ENCODE data around the gene TMPRSS11A. TPM values are rescaled to one million over a fixed set of nuclear protein-coding genes. Genes with fewer than 3 reads are reported as not detected.

TMPRSS11A gene, protein sequence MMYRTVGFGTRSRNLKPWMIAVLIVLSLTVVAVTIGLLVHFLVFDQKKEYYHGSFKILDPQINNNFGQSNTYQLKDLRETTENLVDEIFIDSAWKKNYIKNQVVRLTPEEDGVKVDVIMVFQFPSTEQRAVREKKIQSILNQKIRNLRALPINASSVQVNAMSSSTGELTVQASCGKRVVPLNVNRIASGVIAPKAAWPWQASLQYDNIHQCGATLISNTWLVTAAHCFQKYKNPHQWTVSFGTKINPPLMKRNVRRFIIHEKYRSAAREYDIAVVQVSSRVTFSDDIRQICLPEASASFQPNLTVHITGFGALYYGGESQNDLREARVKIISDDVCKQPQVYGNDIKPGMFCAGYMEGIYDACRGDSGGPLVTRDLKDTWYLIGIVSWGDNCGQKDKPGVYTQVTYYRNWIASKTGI
- total RNA-seq, result not detected

DNA sequence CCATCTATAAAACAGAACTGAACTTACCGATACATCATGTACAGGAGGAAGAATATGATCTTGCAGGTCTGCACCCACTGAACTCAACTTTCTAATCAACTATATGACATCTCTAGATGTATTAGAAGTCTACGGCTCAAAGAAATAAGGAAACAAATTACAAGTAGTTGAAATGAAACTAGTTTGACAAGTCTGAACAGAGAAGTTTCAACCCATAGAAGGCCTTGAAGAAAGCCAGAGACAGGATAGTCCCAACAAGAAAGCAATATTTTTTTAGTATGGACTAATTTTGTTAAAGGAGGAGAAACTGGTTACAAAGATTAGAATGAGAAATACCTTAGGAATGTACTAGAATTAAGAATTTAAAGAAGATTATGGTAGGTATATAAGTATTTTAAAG is at the start of gene TMPRSS11A:
TMPRSS11A (minus strand) TSS at position 138 of the 400 bp plus-strand sequence; CDS start at position 38, 100 bp downstream.
- Mint-ChIP-seq H3K27ac (no peak within 1 kb of the TSS), H3K36me3 (no peaks in the 10 kb centered on the region), H3K4me3 (no peak within 1 kb of the TSS), H3K9me3 (ENCODE audit: low read depth) (no peaks in the 10 kb centered on the region), H3K27me3 (no peaks in the 10 kb centered on the region), H3K4me1 (no peaks in the 10 kb centered on the region)
- ATAC-seq (no peak), DNase-seq (no peak)
- CTCF ChIA-PET, result no interaction called here

DNA sequence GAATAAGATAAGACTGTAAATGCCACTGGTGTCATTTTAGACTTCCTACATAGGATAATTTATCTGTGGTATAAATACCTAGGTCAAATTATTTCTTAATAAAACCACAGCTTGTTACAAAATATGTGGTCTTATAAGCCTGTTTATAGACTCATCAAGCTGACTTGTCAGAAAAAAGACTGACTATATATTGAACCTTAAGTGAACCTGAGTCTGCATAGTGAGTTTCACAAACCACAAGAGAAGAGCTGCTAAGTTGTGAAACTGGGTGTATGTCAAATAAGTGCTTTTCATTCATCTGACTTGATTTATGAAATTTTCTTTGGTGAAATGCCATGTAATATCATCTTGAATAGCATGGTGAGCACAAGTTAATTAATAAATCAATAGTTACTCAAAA is 48.4 kb upstream of the TMPRSS11A start:
- CTCF ChIA-PET, result no interaction called here
- ATAC-seq, result no peak
- Mint-ChIP-seq H3K4me1 (no peaks in the 10 kb centered on the region), H3K27me3 (peaks cover 2% of the 10 kb centered on the region), H3K9me3 (ENCODE audit: low read depth) (no peaks in the 10 kb centered on the region), H3K36me3 (no peaks in the 10 kb centered on the region), H3K27ac (no peak overlapping the region), H3K4me3 (no peak overlapping the region)
- no peak for DNase-seq

DNA sequence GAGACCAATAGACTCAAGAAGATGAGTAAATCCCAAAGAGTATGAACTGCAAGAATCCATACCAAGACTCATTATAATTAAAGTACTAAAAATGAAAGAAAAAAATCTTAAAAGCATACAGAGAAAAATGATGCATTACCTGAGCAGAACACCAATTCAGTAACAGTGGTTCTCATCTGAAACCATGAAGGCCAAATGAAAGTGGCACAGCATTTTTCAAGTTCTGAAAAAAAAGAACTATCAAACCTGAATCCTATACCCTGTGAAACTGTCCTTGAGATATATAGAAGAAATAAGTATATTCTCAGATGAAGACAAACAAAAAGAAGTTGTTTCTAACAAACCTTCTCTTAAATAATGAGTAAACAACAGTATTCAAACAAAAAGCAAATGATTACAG is 39.6 kb upstream of the TMPRSS11A start:
- H3K9me3 Mint-ChIP-seq (ENCODE audit: low read depth), result peaks cover 5% of the 10 kb centered on the region
- DNase-seq (no peak), ATAC-seq (no peak)
- no peaks in the 10 kb centered on the region for H3K4me1 Mint-ChIP-seq
- no peak overlapping the region for H3K4me3 Mint-ChIP-seq
- H3K27ac Mint-ChIP-seq, result no peak overlapping the region
- CTCF ChIA-PET, result no interaction called here
- no peaks in the 10 kb centered on the region for H3K27me3 Mint-ChIP-seq
- H3K36me3 Mint-ChIP-seq, result no peaks in the 10 kb centered on the region

DNA sequence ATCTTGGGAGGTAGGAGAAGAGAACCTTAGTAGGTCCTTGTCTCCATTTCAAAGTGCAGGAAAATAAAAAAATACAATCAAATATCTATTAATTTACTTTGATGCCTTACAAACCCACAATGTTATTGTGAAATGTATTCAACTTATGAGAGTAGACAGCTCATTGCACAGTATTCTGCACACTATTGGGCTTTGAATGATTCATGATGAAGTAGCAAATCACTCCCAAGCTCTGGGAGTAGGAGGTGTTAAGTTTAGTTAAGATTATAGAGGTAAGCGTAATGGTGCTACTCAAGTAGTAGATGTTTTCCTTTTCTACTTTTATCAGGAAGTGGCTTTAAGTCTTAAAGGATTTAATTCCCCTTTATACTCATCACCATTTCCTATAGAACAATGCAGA is 32.8 kb upstream of the TMPRSS11A start:
- peaks cover 9% of the 10 kb centered on the region for H3K27me3 Mint-ChIP-seq

DNA sequence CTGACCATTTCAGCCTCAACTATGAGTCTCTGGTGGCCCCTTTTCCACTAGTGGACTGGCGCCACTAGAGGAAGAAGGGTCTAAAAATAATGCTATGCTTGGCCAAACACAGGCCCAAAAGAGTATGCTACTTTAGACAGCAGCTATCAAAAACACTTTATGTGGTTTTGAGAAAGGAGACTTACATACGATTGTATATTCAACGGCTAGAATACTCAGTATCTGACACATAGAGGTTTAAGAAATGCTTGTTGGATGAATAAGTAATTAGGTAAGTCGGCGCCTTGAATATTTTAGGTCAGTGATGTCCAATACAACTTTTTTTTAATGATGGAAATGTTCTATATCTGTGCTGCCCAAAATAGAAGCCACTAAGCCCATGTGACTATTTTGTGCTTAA is 25.7 kb upstream of the TMPRSS11A start:
- Mint-ChIP-seq H3K27me3 (peaks cover 14% of the 10 kb centered on the region), H3K27ac (no peak overlapping the region), H3K9me3 (ENCODE audit: low read depth) (no peaks in the 10 kb centered on the region), H3K36me3 (no peaks in the 10 kb centered on the region), H3K4me3 (no peak overlapping the region), H3K4me1 (peaks cover 1% of the 10 kb centered on the region)
- DNase-seq (no peak), ATAC-seq (no peak)
- CTCF ChIA-PET, result interaction anchor here (1.0 kb wide), 1 partner anchor 187 kb away, joined by 3 read pairs; no protein-coding TSS in a partner anchor

More for the DNA sequence above, 32.8 kb upstream of the TMPRSS11A start:
- H3K9me3 Mint-ChIP-seq (ENCODE audit: low read depth), result no peaks in the 10 kb centered on the region
- ATAC-seq (no peak), DNase-seq (no peak)
- H3K4me1 Mint-ChIP-seq, result no peaks in the 10 kb centered on the region
- no peak overlapping the region for H3K27ac Mint-ChIP-seq
- CTCF ChIA-PET, result interaction anchor here (1.0 kb wide), 1 partner anchor 60 kb away, joined by 3 read pairs; no protein-coding TSS in a partner anchor
- no peak overlapping the region for H3K4me3 Mint-ChIP-seq
- no peaks in the 10 kb centered on the region for H3K36me3 Mint-ChIP-seq

DNA sequence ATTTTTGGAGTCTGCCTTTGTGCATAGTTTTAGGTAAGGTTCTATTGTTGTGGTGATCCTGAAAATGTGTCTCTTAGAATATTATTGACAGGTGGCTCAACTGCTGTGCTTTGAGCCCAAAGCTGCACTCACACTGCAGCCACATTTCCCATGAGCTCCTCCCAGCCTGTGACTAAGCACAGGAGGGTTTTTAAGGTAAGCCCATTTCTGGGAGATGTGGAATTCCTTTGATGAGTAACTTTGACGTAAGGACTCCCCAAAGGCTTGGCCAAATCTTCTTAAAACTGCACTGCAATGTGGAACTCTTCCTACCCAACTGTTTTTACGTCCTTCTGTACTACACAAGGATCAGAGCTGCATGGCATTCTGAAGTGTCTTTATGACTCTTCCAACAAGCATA is 20.0 kb upstream of the TMPRSS11A start:
- H3K36me3 Mint-ChIP-seq, result no peaks in the 10 kb centered on the region
- H3K27me3 Mint-ChIP-seq, result peaks cover 3% of the 10 kb centered on the region
- no peak overlapping the region for H3K4me3 Mint-ChIP-seq
- CTCF ChIA-PET, result no interaction called here
- no peak for DNase-seq
- ATAC-seq, result no peak
- H3K27ac Mint-ChIP-seq, result no peak overlapping the region
- no peaks in the 10 kb centered on the region for H3K4me1 Mint-ChIP-seq
- H3K9me3 Mint-ChIP-seq (ENCODE audit: low read depth), result no peaks in the 10 kb centered on the region

DNA sequence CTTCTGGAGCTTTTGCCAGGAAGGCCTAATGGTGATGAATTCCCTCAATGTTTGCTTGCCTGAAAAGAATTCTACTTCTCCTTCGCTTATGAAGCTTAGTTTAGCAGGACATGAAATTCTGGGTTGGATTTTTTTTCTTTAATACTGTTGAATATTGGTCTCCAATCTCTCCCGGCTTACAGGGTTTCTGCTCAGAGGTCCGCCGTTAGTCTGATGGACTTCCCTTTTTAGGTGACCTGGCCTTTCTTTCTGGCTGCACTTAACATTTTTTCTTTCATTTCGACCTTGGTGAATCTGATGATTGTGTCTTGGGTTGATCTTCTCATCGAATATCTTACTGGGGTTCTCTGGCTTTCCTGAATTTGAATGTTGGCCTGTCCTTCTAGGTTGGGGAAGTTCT is 17.2 kb upstream of the TMPRSS11A start:
- Mint-ChIP-seq H3K4me1 (no peaks in the 10 kb centered on the region), H3K27me3 (peaks cover 6% of the 10 kb centered on the region), H3K4me3 (no peak overlapping the region), H3K9me3 (ENCODE audit: low read depth) (no peaks in the 10 kb centered on the region), H3K27ac (no peak overlapping the region), H3K36me3 (no peaks in the 10 kb centered on the region)
- DNase-seq (no peak), ATAC-seq (no peak)
- CTCF ChIA-PET, result no interaction called here

DNA sequence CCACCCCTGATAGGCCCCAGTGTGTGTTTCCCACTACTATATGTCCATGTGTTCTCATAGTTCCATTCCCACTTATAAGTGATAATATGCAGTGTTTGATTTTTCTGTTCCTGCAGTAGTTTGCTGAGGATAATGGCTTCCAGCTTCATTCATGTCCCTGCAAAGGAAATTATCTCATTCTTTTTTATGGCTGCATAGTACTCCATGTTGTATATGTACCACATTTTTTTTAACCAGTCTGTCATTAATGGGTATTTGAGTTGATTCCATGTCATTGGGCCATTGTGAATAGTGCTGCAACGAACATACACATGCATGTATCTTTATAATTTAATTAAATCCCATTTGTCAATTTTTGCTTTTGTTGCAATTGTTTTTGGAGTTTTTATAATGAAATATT is 10.3 kb upstream of the TMPRSS11A start:
- H3K4me3 Mint-ChIP-seq, result no peak overlapping the region
- H3K4me1 Mint-ChIP-seq, result no peaks in the 10 kb centered on the region
- no peak overlapping the region for H3K27ac Mint-ChIP-seq
- H3K36me3 Mint-ChIP-seq, result no peaks in the 10 kb centered on the region
- H3K9me3 Mint-ChIP-seq (ENCODE audit: low read depth), result no peaks in the 10 kb centered on the region
- DNase-seq, result no peak
- ATAC-seq, result no peak
- CTCF ChIA-PET, result no interaction called here
- H3K27me3 Mint-ChIP-seq, result peaks cover 6% of the 10 kb centered on the region

DNA sequence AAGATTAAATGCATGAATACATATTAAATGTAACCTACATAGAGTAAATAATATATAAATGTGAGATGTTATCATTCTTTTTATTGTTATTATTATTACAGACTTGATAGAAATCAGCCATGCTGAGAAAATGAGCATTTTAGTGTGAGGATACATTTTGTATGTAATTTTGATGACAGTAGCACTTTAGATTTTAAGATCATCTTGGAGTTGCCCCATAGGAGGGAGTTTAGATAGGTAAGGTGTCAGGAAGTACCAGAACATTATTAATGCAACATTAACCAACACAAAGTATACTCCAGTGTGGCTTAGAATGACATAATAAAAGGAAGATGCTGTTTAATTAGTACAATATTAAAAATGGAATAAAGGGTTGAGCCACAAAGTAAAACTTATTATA is 8.4 kb downstream of the TMPRSS11A start:
- no peak for DNase-seq
- Mint-ChIP-seq H3K36me3 (no peaks in the 10 kb centered on the region), H3K9me3 (ENCODE audit: low read depth) (peaks cover 6% of the 10 kb centered on the region), H3K4me3 (no peak overlapping the region), H3K4me1 (no peaks in the 10 kb centered on the region), H3K27ac (no peak overlapping the region), H3K27me3 (peaks cover 11% of the 10 kb centered on the region)
- CTCF ChIA-PET, result no interaction called here
- no peak for ATAC-seq

DNA sequence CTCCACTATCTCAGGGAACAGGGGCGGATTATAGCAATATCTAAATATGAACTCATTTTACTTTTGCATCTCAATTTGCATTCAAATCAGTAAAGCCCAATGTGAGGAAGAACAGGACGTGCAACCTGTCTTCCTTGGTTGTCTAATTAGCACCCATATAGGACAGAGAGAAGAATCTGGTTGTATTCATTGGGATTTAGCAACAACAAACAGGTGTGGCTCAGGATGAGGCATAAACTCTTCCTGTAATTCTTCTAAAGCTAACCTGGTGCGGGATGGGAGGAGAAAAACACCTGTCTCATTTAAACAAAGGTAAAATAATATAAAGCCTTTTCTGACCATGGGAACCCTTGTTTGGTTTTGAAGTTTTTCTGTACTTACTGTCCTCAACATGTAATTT is 22.2 kb downstream of the TMPRSS11A start:
- CTCF ChIA-PET, result no interaction called here
- H3K9me3 Mint-ChIP-seq (ENCODE audit: low read depth), result peaks cover 3% of the 10 kb centered on the region
- ATAC-seq (no peak), DNase-seq (no peak)
- H3K27ac Mint-ChIP-seq, result no peak overlapping the region
- no peaks in the 10 kb centered on the region for H3K36me3 Mint-ChIP-seq
- H3K27me3 Mint-ChIP-seq, result peaks cover 5% of the 10 kb centered on the region
- no peaks in the 10 kb centered on the region for H3K4me1 Mint-ChIP-seq
- H3K4me3 Mint-ChIP-seq, result no peak overlapping the region

DNA sequence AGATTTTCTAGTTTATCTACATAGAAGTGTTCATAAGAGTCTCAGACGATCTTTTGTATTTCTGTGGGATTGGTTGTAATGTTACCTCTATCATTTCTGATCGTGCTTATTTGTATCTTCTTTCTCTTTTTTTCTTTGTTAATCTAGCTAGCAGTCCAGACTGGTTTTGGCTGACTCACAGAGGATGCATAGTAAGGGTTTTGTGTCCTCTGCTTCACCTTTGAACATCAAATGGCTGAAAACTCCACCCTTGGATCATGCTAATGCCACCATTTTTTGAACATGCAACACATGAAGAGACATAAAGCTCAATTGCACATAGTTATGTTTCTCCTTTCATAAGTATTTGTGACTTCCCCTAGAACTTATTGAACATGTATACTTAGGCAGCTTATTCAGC is 22.8 kb downstream of the TMPRSS11A start:
- H3K27me3 Mint-ChIP-seq, result peaks cover 4% of the 10 kb centered on the region
- no peak for DNase-seq
- H3K36me3 Mint-ChIP-seq, result no peaks in the 10 kb centered on the region
- no peak for ATAC-seq
- H3K4me3 Mint-ChIP-seq, result no peak overlapping the region
- no peak overlapping the region for H3K27ac Mint-ChIP-seq
- H3K9me3 Mint-ChIP-seq (ENCODE audit: low read depth), result peaks cover 3% of the 10 kb centered on the region
- peaks cover 3% of the 10 kb centered on the region for H3K4me1 Mint-ChIP-seq
- CTCF ChIA-PET, result no interaction called here

DNA sequence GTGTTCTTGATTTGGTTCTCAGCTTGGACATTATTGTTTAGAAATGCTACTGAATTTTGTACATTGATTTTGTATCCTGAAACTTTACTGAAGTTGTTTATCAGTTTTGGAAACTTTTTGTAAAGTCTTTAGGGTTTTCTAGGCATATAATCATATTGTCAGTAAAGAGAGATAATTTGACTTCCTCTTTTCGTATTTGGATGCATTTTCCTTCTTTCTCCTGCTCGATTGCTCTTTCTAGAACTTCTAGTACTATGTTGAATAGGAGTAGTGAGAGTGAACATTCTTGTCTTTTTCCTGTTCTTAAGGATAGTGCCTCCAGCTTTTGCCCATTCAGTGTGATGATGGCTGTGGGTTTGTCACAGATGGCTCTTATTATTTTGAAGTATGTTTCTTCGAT is 24.1 kb downstream of the TMPRSS11A start:
- Mint-ChIP-seq H3K9me3 (ENCODE audit: low read depth) (peaks cover 3% of the 10 kb centered on the region), H3K4me1 (peaks cover 3% of the 10 kb centered on the region), H3K4me3 (no peak overlapping the region), H3K27me3 (peaks cover 2% of the 10 kb centered on the region), H3K27ac (no peak overlapping the region), H3K36me3 (no peaks in the 10 kb centered on the region)
- no peak for ATAC-seq
- no peak for DNase-seq
- CTCF ChIA-PET, result no interaction called here

DNA sequence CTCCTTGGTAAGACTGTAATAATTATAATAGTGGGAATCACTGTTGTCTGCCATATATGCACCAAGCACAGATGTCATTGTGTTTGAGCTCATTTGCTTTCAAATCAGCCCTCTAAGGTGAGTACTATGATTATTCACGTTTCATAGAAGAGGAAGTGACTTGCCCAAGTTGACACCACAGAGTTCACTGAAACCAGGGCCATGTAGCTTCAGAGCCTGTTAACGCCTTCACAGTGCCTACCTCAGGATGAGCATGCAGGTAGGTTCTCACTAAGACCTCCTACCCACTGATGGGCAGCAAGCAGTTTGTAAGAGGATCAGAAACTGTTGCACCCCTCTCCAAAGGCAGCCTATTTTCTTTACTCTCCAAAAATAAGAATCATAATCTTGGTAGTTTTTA is 27.4 kb downstream of the TMPRSS11A start:
- ATAC-seq (no peak), DNase-seq (no peak)
- Mint-ChIP-seq H3K36me3 (no peaks in the 10 kb centered on the region), H3K27ac (no peak overlapping the region), H3K4me3 (no peak overlapping the region), H3K27me3 (peaks cover 17% of the 10 kb centered on the region), H3K4me1 (peaks cover 3% of the 10 kb centered on the region), H3K9me3 (ENCODE audit: low read depth) (peaks cover 3% of the 10 kb centered on the region)
- CTCF ChIA-PET, result interaction anchor here (1.0 kb wide), 1 partner anchor 60 kb away, joined by 3 read pairs; no protein-coding TSS in a partner anchor

DNA sequence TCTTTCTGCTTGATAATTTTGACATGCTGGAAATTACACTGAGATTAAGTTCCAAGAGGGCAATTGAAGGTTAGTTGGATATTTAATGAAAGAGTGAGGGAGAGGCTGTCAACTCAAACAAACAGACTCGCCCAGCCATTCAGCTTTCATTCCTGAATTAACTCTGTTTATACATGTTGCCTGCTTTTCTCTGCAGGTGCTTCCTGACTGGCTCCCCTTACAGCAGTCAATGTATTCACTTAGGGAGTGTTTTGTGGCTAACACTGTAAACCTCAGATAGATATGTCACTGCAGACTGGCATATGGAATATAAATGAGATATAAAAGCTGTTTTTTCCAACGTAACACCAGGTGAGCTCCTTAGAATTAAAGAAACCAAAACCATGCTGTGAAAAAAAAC is 28.7 kb downstream of the TMPRSS11A start:
- Mint-ChIP-seq H3K27me3 (peaks cover 19% of the 10 kb centered on the region), H3K4me3 (no peak overlapping the region), H3K9me3 (ENCODE audit: low read depth) (peaks cover 3% of the 10 kb centered on the region), H3K36me3 (no peaks in the 10 kb centered on the region), H3K4me1 (peaks cover 3% of the 10 kb centered on the region), H3K27ac (no peak overlapping the region)
- CTCF ChIA-PET, result no interaction called here
- DNase-seq (no peak), ATAC-seq (no peak)
